A204.1 (cell line): Measurements from ENCODE around the gene TMEM117.
"Not testable (repeated sequence)": the region's sequence is repeated elsewhere in the genome, so short reads cannot be mapped to it uniquely, and the experiment has no call there.

Experiments used
- FAIRE-seq: peaks from 2 replicates; lab custom pipeline; 2012; peaks lifted over from hg19 to GRCh38; lab: Jason Lieb, UNC

TMEM117 gene

DNA sequence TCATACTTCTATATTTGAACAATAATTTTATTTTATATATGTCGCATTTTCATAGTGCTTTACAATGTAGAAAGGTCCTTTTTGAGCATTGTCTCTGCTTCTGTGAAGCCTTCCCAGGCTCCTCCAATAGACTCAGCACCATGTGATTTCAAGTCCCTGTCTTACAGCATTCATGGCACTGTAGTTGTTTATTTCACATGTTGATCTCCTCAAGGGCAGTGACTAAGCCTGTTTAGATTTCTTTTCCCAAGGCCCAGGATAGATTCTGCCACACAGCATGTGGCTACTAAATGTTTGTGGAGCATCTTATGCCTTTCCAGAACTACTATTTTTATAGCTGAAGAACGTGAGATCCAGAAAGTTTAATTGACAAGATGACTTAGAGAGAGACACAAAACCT lies 391.7 kb downstream of the TMEM117 start:
- FAIRE-seq: no peak

DNA sequence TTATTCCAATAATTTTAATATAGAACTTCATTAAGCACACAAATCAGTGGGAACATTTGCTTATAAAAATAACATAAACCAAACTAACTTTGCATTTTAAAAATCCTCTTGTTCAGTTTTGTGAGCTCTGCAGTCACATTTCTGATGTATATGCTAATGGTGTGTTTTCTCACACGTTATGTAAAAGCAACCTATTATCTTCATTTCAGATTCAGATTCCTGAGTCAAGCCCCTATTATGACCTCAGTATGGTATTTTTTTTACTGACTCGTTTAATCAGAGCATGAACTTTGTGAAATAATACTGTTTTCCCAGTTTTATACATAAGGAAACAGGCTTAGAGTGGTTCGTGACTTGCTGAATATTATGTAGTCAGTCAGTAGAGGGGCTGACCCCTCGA lies 394.0 kb downstream of the TMEM117 start:
- no peak for FAIRE-seq

DNA sequence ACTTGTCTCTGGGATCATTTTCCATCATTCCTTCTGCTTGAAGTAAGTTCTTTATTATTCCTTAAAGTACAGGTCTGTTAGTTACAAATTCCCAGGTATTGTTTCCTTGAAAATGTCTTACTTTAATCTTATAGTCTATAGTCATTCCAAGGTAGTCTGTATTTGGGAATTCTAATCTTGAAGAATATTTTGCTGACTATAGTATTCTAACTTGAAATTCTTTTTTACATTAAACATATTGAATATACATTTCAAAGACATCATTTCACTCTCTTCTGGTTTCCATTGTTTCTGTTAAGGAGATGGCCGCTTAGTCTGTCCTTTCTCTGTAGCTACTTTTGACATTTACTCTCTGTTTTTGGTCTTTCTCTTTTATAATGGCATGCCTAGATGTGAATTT lies 399.8 kb downstream of the TMEM117 start:
- FAIRE-seq: no peak

DNA sequence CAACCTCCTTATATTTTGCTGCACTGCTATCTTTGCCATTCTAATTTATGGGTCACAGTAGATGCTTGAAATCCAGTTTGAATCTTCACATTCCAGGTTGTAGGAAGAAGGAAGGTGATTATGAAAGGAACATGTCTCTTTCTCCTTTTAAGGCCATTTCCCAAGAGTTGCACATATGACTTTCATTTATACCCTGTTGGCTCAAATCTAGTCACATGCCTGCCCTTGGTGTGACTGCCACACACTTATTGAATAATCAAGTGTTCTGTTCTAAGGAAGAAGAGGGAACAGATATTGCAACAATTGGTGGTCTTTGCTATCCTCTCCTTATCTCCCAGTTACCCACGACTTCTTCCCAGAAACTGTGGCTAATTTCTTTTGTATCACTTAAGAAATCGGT lies 404.3 kb downstream of the TMEM117 start:
- no peak for FAIRE-seq

DNA sequence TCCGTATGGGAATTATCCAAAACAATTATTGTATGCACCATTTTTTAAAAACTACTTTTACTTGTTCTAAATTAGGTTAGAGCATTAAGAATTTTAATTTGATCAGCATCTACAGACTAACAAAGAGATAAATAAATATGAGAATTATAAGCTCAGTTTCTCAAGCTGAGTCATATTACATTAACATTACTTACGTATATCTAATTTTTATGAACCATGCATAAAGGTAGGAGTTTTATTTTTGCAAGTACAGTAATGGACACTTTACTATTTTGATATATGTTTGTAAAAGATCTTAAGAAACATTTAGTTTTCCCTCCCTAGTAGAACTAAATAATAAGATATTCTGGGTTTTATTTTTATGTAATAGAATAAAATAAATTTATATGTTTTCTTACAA lies 410.1 kb downstream of the TMEM117 start:
- FAIRE-seq: peak; percentile 11

DNA sequence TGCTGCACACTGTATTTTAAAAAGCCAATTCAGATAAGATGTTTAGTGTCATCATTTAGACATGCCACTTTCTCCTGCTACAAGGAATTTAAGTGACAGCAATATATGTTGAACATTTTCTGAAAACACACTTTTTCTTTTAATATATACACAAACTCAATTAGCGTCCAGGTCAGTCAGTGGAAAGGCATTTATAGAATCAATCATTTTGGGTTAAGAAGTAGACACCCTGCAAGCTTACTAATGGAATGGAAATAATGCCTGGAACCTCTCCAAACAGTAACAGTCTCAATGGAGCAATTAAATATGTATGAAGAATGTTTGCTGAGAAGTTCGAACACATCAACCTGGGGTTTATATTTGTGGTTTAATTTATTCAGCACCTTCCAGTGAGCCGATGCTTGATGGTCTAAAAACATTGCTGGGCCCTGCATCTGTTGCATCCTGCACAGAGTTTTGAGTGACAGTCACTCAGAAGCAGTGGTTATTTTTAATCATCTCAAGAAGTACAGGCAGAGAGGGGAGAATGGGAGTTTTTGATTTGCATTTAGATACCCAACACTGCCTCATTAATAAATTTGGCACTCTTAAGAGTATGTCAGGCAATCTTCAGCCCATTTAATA lies 410.7 kb downstream of the TMEM117 start:
- FAIRE-seq: no peak

DNA sequence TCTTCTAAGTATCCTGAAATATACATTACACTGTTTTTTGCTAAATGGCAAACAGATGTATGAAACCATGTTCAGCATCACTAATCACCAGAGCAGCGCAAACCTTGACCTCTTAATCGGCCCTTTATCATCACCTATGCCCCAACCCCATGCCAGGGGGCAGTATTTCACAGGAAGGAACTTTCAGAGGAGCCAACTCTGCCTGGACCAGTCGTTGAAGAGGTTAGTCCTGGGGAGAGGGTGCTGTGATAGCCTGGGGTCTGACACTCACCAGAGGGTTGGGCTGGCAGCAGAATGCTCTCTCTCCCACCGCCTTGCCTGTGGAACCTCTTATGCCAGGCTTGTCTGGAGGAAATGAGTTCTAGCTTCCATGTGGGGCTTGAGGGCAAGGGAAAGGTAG lies 411.7 kb downstream of the TMEM117 start:
- FAIRE-seq: no peak

DNA sequence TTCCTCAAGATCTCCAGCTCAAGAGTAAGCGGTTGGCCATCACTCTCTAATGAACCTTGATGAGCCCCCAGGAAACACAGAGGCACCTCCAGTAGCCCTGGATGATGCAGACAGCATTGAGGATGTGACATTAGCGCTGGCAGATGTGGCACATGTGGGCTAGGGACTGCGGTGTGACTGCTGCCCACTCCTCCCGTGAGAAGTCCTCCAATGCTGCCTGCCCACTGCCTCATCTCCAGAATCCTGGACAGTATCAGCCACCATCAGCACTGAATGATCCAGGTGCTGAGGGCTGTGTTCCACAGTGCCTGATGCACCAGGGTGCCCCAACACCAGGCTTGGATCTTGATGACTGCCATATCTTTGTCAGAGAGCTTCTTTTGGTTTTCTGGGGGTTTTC lies 412.6 kb downstream of the TMEM117 start:
- FAIRE-seq: no peak

DNA sequence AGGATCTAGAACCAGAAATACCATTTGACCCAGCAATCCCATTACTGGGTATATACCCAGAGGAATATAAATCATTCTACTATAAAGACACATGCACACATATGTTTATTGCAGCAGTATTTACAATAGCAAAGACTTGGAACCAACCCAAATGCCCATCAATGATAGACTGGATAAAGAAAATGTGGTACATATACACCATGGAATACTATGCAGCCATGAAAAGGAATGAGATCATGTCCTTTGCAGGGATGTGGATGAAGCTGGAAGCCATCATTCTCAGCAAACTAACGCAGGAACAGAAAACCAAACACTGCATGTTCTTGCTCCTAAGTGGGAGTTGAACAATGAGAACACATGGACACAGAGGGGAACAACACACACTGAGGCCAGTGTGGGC lies 414.6 kb downstream of the TMEM117 start:
- FAIRE-seq: not testable (repeated sequence)

DNA sequence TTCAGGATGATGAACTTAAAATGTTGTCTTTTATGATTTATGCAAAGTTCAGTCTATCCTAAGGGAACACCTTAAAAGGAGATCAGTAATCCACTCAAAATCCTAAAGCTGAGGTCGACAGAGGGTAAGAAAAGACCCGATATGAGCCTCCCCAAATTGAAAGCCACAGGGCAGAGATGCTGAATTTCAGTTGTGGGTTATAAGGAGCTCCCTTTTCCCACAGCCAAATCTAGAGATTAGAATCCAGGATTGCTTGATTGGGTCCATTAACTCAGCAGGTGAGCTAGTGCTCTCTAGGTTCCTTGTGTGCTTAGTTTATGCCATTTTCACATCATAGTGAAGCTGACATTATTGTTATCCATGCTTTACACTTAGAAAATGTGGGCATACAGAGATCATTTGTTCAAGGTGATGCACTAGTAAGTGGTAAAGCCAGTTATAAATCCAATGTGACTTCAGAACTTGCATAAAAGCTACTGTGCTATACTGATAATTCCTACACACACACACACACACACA lies 417.5 kb downstream of the TMEM117 start:
- no peak for FAIRE-seq

DNA sequence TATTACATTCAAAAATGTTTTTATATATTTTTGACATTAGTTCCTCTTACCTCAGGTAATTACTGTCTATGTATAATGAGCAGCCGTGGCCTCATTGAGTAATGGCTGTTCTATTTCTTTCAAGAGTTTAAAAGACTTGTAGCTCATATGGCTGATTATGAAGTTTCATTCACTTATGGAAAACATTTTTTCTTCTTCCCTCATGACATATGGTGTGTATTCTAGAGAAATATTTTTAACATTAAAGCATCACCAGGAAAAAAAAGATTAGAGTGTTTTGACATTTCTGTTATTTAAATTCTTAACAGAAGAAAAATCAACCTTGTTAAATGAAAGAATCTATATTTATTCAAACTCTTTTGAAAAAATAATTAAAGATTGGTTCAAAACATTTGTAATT lies 422.4 kb downstream of the TMEM117 start:
- no peak for FAIRE-seq

DNA sequence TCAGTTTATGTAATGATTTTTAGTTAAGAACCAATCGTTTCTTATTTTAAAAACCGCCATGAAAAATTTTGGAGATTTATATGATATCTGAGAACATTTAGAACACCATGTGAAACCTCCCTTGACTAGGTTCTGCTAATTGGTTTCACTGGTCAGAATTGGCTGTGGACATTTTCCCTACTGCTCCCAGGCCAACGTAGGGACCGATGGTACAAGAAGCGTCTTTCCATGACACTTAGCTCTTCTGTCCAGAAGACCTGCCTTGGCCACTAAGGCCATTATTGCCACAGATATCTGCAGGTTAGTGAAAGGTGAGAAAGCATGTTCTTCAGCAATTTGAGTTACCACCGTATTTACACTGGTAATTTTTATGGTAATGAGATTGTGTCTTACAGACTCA lies 424.0 kb downstream of the TMEM117 start:
- no peak for FAIRE-seq

DNA sequence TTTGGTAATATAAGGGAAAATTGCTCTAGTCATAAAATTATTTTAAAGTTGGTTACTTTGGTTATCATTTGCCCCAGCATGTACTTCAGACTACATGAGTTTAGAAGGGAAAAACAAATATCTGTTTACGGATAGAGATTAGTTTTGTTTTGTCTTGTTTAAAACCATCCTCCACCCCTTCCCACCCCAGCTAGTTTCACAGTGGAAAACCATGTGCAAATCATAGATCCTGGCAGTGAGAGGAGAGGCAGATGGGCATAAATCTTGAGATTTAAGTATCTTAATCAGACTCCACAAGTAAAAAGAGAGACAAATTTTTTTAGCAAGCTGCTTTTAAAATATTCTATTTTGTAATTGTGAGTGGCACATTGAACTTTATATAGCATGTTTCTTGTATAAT lies 424.7 kb downstream of the TMEM117 start:
- no peak for FAIRE-seq

DNA sequence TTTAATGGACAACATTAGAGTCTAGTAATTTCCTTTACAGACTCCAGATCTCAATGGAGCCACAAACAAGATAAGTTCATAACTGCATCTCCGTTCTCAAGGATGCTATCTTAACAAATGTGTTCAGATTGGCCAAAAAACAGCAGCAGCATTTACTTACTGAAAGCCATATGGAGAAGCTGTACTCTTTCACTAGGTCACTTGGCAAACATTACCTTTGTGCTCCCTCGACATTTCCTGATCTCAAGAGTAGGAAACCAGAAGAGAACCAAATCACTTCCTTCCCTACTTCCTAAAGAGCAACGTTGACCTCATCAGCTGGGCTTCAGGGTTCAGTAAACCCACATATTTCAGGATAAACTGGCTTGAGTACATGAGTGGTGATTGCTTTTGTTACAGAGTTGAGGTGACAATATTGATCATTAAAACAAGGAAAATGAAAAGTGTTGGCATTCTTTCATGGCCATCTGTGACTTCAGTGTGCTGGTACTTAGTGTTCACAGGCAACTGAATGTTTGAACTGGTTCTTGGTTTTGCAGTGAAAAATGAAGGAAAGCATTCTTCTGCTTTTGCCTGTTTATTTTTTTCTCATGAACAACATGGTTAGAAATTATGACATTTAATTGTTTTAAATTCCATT lies 449.6 kb downstream of the TMEM117 start:
- no peak for FAIRE-seq

DNA sequence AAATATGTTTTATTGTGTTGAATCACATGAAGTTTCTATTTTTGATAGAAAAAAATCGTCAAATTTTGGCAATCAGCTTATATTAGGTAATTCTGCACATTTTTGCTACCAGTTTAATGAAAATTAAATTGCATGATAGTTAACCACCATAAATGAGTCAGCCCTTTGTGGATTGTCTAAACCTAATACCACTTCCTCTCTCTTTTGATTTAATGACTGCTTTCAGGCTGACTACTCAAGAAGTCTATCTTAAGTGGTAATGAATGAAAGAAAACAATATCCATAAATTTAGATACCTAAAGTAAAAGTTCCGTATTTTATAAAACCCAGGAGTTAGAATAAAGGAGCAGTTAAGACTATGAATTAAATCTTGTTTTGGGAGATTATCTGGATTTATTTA lies 450.5 kb downstream of the TMEM117 start:
- no peak for FAIRE-seq

DNA sequence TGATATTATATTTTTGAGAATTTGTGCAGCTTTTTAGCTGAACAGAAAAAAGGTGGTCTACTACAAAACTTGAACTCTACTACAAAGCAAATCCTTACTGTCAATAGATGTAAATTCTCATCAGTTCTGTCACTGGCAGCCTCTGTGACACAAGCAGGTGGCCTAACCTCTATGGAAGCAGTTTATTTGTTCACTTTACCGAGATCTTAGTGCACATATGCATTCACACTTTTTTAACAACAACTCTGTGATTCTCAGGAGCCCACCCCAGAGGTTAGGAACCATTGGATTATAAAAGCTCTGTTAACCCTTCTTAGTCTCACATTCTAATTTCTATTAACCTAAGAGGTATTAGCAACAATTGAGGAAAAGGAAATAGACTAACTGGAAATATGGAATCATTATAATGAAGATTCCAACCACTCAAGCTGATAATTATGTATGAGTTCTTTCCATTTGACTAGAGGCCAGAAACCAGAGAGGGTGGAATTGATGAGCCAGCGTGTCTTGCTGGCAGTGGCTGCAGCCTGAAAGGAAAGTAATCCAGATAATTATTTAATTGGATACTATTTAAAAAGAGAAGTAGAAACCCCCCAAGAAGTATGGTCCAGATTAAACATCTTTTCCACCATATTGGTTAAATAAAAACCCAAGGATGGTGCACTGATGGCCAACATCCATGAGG lies 451.1 kb downstream of the TMEM117 start:
- no peak for FAIRE-seq

DNA sequence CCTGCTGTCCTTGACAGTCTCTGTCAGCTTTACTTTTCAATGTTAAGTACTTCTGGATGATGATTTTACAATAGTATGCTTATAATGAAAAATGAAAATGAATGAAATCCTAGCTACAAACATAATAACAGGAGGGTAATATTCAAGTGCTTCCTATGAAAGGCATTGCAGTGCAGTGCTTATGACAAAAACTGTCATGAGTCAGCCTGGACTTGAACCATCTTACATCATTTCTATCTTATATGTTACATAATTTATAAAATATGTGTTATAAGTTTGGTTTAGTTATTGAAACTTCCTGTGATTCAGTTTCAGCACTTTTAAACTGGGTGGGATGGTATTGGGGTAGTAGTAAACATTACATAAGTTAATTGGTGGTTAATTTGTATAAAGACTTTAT lies 451.7 kb downstream of the TMEM117 start:
- no peak for FAIRE-seq

DNA sequence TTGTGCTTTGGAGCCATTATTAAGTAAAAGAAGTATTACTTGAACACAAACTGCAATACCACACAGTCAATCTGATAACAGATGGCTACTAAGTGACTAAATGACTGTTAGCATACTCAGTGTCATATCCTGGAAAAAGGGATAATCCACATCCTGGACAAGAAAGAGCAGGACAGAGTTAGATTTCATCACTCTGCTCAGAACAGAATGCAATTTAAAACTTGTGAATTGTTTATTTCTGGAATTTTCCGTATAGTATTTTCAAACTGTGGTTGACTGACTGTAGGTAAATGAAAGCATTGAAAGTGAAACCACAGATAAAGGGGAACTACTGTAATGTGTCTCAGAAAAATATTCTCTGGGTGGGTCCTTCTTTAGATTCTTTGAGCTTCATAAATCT lies 458.8 kb downstream of the TMEM117 start:
- no peak for FAIRE-seq

DNA sequence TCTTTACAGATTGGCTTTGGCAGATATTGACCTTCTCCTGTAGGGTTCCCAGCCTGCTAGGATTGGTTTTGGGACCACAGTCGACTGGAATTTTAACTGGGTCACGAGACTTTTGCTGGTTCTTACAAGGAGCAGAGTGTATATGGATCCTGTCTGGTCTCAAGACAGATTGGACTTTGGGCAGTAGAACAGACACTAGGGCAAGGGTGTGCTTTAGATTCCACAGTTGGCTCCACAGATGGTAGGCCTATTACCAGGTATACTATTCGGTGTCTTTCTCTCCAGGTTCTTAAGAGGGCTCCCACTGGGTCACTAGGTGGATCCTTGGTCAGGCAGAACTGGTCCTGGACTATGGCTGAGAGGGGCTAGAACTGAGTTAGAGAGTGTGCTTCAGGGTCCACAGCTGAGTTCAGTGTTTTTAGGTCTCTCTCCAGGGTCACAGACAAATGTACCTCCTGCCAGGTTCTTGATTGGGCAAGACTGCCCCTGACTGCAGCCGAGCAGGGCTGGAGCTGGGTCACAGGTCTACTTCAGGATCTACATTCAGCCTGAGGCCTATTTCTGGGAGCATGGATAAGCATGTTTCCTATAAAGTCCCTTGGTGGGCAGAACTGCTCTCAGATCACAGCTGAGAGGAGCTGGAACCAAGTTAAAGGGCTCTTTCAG lies 460.2 kb downstream of the TMEM117 start:
- FAIRE-seq: no peak

DNA sequence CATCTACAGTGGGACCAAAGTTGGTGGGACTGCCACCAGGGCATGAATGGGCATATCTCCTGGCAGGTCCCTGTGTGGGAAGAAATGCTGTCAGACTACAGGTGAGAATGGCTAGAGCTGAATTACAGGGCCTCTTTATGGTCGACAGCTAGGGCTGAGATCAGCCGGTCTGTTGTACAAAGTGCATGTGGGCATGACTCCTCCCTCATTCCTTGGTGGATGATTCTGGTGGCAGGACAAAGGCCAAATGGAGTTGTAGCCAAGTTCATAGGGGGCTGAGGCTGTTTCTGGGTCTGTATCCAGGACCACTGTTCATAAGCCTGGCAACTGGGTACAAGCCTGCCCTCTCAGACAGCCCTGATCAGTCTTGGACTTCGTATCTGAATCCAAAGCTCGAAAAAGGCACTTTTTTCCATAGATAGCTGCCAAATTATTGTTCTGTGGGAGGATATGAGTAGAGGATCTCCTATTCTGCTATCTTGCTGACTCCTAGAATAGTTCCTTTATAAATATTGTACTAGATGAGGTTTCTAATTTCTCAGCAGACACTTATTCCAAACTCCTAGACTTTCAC lies 460.8 kb downstream of the TMEM117 start:
- no peak for FAIRE-seq

DNA sequence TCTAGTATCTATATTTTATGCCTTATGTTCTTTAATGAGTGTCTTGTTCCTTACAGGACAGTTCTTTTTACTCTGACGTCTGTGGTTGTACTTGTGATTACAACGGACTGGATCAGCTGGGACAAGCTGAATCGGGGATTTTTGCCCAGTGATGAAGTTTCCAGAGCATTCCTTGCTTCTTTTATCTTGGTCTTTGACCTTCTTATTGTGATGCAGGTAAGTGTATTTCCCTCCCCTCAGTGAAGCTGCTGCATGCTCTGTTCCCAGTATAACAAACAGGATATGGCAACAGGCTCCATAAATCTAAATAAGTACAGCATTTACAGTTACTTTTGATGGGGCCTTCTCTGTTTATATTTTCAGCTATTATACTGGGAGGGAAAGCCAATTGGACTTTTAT lies 463.6 kb downstream of the TMEM117 start:
- no peak for FAIRE-seq

DNA sequence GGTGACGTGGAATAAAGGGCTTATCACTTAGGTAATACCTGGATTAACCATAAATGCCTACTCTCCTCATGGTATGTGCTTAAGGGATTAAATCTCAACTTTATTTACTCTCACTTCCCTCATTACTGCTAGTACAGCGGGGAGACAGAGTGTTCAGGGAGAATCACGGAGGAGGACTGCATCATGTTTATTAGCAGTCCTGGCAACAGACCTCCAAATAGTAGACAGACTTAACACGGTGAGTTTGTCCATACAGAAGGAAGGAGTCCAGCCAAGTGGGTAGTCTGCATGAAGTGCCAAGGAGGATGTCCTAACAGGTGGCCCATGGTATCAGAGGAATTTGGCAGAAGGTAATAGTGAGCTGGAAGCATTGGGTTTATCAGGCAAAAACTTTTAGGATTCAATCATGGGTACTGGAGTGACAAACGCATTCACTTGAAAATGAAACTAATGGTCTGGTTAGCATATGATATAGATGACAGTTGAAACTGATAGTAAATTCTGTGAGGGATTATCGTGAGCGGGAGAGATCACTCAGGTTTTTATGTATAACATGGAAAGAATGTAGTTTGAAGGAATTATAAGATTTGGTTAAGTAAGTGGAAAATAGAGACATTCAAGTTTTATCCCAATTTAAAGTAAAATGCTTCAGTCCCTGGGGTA lies 471.8 kb downstream of the TMEM117 start:
- FAIRE-seq: no peak
